NCI-H146 (cell line): ENCODE data around the gene CSTF2T.
A peak's percentile ranks its signal among the peaks of the same experiment; 100 is the strongest.

Experiments
- DNase-seq: peaks from one replicate; lab custom pipeline; 2025; lab: John Stamatoyannopoulos, UW

The CSTF2T gene, protein sequence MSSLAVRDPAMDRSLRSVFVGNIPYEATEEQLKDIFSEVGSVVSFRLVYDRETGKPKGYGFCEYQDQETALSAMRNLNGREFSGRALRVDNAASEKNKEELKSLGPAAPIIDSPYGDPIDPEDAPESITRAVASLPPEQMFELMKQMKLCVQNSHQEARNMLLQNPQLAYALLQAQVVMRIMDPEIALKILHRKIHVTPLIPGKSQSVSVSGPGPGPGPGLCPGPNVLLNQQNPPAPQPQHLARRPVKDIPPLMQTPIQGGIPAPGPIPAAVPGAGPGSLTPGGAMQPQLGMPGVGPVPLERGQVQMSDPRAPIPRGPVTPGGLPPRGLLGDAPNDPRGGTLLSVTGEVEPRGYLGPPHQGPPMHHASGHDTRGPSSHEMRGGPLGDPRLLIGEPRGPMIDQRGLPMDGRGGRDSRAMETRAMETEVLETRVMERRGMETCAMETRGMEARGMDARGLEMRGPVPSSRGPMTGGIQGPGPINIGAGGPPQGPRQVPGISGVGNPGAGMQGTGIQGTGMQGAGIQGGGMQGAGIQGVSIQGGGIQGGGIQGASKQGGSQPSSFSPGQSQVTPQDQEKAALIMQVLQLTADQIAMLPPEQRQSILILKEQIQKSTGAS

DNA sequence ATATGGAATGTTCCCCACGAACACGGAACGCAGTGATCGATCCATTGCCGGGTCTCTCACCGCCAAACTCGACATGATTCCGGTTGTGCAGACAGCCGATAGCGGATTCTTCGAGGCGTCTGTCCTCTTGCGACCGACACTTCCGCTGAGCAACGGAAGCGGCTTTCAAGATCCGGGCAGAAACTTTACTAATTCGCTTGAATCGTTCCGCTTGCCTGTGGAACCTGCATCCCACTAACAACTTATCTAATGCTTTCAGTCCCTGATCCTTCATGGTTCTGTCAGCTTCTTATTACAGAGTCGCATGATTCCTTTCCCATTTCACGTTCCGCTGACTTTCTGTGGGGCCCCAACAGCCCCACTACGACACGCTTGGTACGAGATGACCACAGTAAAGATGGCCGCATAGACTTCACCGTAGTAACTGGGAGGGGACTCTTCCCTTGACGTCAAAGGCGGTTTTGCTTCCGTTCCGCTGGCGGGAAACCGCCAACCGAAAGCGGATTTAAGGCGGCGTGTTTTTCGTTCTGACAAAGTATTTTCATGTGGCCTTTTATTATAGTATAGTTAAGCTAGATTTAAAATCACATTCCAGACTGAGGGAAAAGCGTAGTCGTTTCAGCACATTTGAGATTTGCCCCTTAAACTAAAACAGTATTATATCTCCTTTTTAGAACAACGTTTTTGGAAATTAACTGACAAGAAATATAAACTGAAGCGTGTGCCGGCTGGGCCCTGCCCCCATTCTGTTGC, at the start of gene CSTF2T:
CSTF2T (minus strand) TSS at position 121 of the 753 bp plus-strand sequence; CDS start at position 75, 46 bp downstream.
- DNase-seq, result peak; percentile 93

- DNase-seq, result no peak
Measured at GRCh38 chr10:51748959-51749358, 49.6 kb upstream of the CSTF2T start.

- DNase-seq, result no peak
Measured at GRCh38 chr10:51747216-51747615, 47.8 kb upstream of the CSTF2T start.

DNA sequence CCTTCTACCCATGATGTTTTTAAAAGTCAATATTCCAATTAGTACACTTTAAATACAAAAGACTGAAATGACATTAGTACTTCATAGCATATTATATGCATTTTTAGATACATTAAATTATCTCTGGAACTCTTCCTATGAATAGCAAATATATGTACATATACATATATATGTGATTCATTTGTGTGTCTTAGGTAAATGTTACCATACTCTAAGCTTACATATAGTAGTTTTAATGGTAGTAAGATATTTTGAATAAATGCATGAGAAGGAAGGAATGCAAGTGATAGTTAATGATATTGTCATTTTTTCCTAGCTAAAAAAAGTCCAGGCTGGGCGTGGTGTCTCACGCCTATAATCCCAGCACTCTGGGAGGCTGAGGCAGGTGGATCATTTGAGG, 46.0 kb upstream of the CSTF2T start:
- DNase-seq, result no peak

GRCh38 chr10:51744235-51745000, 45.0 kb upstream of the CSTF2T start:
- no peak for DNase-seq

DNA sequence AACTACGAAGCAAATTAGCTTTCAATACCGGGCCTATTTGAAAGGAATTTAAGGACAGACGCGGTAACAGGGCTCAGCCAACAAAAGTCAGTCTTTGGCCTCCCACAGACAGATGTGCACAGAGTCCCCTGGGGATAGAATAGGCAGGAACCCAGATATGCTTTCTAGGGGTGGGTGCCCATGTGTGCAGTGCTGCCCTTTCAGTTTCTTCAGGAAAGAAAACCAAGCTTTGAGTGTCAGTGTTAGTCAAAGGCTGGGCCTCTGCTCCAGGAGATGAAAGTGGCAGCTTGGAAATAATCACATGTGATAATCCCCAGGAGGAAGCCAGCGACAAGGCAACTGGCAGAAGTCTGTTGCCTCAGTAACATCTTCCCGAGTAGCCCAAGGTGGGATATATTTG, 43.8 kb upstream of the CSTF2T start:
- DNase-seq, result no peak

DNA sequence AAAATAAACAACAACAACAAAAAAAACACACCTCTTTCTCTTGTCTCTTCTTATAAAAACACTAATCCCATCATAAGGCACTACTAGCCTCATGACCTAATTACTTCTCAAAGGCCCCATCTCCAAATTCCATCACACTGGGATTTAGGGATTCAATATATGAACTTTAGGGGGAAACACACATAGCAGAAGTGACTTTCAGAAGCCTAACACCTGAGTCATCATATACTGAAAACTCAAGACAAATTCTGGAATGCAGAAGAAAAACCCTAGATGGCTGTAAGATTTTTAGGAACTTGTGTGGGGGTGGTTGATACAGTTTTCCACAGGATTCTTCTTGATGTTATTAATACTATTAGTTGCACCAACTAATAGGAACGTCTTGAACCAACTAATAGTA, 33.7 kb upstream of the CSTF2T start:
- no peak for DNase-seq

- no peak for DNase-seq
Measured at GRCh38 chr10:51729822-51730555, 30.6 kb upstream of the CSTF2T start.

GRCh38 chr10:51724038-51724437, 24.6 kb upstream of the CSTF2T start:
- DNase-seq, result no peak

GRCh38 chr10:51718804-51719291, 19.5 kb upstream of the CSTF2T start:
- DNase-seq, result no peak

- DNase-seq, result no peak
Measured at GRCh38 chr10:51716981-51717380, 17.6 kb upstream of the CSTF2T start.

DNA sequence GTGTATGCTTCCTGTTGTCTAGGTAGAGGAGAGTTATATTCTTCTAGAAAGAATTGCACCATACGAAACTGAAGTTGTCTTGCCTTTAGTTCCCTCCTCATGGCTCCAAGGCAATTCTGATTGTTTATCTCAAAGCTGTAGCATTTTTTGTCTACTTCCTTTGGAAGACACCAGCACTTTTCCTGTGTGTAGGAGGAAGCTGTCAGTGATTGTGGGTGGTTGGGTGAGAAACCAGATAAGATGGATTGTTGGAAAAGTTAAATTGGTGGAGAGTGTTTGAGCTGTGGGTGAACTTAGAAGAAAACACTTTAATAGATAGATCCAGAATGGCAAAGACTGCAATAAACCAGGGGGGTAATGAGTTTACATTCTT, 12.1 kb upstream of the CSTF2T start:
- DNase-seq, result no peak

DNA sequence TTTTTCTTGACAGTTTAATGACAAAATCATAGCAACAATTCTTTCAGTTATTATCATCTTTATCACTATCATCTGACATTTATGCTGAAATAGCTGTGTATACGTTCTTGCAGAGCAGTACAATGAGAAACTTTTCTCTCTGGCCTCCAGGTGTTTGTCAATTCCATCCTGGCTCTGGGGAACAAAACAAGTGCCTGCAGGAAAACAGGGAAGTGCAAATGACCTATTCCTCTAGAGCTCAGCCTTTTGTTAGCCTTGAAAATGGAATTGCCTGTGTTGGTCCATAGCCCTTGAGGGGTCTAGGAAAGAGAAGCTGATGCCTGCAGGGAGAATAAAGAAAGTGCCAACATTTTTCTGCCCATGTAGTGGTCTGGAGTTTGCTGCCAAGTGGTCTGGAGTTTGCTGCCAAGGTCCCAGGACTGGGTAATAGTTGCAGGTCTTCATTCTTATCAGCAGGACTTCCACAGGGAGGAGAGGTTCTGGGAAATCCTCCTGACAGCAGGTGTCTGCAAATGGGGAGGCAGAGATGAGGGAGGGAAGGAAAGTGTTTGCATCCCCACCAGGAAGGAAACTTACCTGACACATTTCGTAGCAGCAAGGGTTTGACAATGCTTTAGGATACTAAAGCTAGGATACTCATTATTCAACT, 10.1 kb upstream of the CSTF2T start:
- DNase-seq, result no peak

GRCh38 chr10:51708609-51709008, 9.2 kb upstream of the CSTF2T start:
- no peak for DNase-seq

GRCh38 chr10:51707821-51708424, 8.5 kb upstream of the CSTF2T start:
- no peak for DNase-seq

DNA sequence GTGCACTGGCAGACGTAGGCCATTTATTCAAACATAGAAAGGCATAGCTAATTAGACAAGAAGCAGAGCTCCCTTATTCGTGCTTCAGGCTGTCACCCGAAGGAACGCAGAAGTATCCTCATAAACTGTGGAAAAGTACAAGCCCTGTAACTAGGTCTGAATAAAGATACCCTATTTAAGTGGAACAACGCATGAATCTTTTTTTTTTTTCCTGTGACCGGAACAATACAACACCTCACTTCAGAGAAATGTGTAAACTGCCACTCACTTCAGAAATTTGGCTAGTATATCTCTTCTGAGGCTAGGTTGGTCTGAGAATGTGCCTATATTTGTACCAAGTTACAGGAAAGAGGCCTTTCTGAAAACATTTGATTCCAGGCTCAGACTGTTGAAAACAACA, 8.0 kb upstream of the CSTF2T start:
- no peak for DNase-seq

DNA sequence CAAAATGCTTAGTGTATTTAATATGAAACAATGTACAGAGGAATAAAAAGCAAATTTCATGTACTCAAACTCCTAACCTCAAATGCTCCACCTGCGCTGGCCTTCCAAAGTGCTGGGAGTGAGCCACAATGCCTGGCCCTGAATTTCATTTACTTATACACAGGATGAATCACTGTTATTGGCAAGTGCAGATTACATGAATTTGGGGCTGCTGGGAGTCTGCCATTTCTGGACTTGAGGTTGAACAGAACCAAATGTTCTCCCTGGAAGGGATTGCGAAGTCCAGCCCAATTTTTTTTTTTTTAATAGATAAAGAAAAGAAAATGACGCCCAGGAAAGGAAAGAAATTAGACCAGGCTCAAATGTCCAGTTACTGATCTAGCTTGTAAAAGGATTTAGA, 6.8 kb upstream of the CSTF2T start:
- DNase-seq, result no peak

DNA sequence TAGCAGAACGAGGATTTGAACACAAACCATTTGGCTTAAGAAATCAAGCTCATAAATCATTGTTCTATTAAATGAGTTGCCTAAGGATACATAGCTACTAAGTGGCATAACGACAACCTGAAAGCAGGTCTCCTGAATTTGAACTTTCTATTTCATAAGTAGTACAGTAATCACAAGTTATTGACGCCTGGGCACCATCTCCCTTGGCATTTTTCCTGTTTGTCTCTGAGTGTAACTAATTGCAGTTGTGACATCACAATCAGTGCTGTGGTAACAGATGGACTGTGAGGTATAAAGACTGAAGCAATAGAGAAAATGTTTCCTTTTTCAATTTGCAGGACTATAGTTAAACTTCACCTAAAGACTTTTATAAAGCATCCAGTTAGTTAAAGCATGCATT, 6.4 kb upstream of the CSTF2T start:
- DNase-seq, result no peak

- DNase-seq, result peak; percentile 47
Measured at GRCh38 chr10:51700228-51700817, 928 bp upstream of the CSTF2T start.

DNA sequence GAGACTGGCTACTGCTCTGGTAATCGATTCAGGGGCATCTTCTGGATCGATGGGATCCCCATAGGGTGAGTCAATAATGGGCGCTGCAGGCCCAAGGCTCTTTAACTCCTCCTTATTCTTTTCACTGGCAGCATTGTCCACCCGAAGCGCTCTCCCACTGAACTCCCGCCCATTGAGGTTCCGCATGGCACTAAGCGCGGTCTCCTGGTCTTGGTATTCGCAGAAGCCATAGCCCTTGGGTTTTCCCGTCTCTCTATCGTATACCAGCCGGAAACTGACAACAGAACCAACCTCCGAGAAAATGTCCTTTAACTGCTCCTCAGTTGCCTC, 285 bp downstream of the CSTF2T start:
- DNase-seq, result peak; percentile 79
